DOHH2 (cell line): ENCODE data around the gene ERC2.

Experiments used
- H3F3A ChIP-seq: fragments of 200-600 bp; sonication (generic), shearing (Covaris generic); 2 replicates; pipeline ENCODE4 v1.6.0; 2016; ENCODE audit warnings: antibody characterized with exemption, mild to moderate bottlenecking; ENCODE audit not compliant: control insufficient read depth, insufficient read depth
- H3K27ac ChIP-seq: fragments of 200-600 bp; sonication (generic); 2 replicates; pipeline ENCODE4 v1.5.1; 2014; ENCODE audit warnings: low read depth, mild to moderate bottlenecking, low read length, moderate library complexity
- H3K27me3 ChIP-seq: fragments of 200-600 bp; sonication (generic); 2 replicates; pipeline ENCODE4 v1.6.1; 2014; ENCODE audit warnings: mild to moderate bottlenecking, low read length, mixed read lengths; ENCODE audit not compliant: control insufficient read depth
- H3K36me3 ChIP-seq: fragments of 200-600 bp; sonication (generic); 2 replicates; pipeline ENCODE4 v1.6.1; 2014; ENCODE audit warnings: mild to moderate bottlenecking, low read length, moderate library complexity, mixed read lengths; ENCODE audit not compliant: control insufficient read depth
- H3K4me1 ChIP-seq: fragments of 200-600 bp; sonication (generic); 2 replicates; pipeline ENCODE4 v1.6.1; 2014; ENCODE audit warnings: mild to moderate bottlenecking, low read length, mixed read lengths; ENCODE audit not compliant: control insufficient read depth
- H3K4me2 ChIP-seq: fragments of 200-600 bp; sonication (generic); 2 replicates; pipeline ENCODE4 v1.6.0; 2014; ENCODE audit warnings: mild to moderate bottlenecking, low read length, moderate library complexity
- H3K4me3 ChIP-seq: fragments of 200-600 bp; sonication (generic); 2 replicates; pipeline ENCODE4 v1.5.1; 2014; ENCODE audit warnings: mild to moderate bottlenecking, low read length, mixed read lengths
- H3K79me2 ChIP-seq: fragments of 200-600 bp; sonication (generic); 2 replicates; pipeline ENCODE4 v1.6.1; 2014; ENCODE audit warnings: mild to moderate bottlenecking, low read length, mixed read lengths; ENCODE audit not compliant: control insufficient read depth
- H3K9me2 ChIP-seq: fragments of 200-600 bp; sonication (generic); replicated peaks from 2 replicates; pipeline ENCODE4 v1.6.1; 2014; ENCODE audit warnings: mild to moderate bottlenecking, low read length, mixed read lengths; ENCODE audit not compliant: control insufficient read depth
- H3K9me3 ChIP-seq: fragments of 200-600 bp; sonication (generic); 2 replicates; pipeline ENCODE4 v1.6.1; 2014; ENCODE audit warnings: antibody characterized with exemption, low read length, mixed read lengths; ENCODE audit not compliant: control insufficient read depth, insufficient read depth
- H4K20me1 ChIP-seq: fragments of 200-600 bp; sonication (generic); 2 replicates; pipeline ENCODE4 v1.6.0; 2014; ENCODE audit warnings: low read depth, mild to moderate bottlenecking, antibody characterized with exemption, low read length, moderate library complexity; ENCODE audit not compliant: control insufficient read depth, insufficient read depth
- EZH2phosphoT487 ChIP-seq: fragments of 200-600 bp; sonication (generic); IDR thresholded peaks from 2 replicates; pipeline ENCODE4 v1.6.1; 2017; ENCODE audit warnings: borderline replicate concordance, mild to moderate bottlenecking, antibody characterized with exemption, low read length, moderate library complexity, mixed read lengths
- TF ChIP-seq, protein P1 (sequence below): fragments of 200-600 bp; sonication (generic); IDR thresholded peaks from one replicate; pipeline ENCODE4 v1.5.1; 2014; ENCODE audit warnings: antibody characterized with exemption, mild to moderate bottlenecking, low read depth, low read length; ENCODE audit not compliant: poor library complexity, severe bottlenecking

The ERC2 gene

DNA sequence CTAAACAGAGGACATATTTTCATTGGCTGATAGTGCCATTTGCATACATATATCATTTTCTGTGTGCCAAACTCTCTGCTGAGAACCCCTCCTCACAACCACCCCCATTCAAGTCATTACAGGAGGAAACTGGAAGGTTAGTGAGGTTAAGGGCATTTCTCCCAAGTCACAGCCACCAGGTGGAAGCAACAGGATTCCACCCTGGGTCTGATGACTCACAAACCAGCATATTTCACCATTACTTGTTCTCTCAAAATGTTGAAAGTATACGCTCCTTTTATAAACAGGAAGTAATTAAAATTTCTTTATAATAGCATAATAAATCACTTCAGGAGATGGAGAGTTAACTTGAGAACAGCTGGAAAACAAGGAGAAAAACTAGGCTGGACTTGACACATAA is 582.5 kb downstream of the ERC2 start:
- Histone ChIP-seq H3K9me3 (no peaks in the 10 kb centered on the region), H3K4me2 (no peak overlapping the region), H3K79me2 (no peaks in the 10 kb centered on the region), H3K4me3 (no peak overlapping the region), H3F3A (no peaks in the 10 kb centered on the region), H3K27ac (no peak overlapping the region), H3K9me2 (no peaks in the 10 kb centered on the region), H3K36me3 (no peaks in the 10 kb centered on the region), H3K27me3 (no peaks in the 10 kb centered on the region), H3K4me1 (no peaks in the 10 kb centered on the region), H4K20me1 (no peaks in the 10 kb centered on the region)
- no peak for TF ChIP-seq EZH2phosphoT487
- TF ChIP-seq, protein P1, sequence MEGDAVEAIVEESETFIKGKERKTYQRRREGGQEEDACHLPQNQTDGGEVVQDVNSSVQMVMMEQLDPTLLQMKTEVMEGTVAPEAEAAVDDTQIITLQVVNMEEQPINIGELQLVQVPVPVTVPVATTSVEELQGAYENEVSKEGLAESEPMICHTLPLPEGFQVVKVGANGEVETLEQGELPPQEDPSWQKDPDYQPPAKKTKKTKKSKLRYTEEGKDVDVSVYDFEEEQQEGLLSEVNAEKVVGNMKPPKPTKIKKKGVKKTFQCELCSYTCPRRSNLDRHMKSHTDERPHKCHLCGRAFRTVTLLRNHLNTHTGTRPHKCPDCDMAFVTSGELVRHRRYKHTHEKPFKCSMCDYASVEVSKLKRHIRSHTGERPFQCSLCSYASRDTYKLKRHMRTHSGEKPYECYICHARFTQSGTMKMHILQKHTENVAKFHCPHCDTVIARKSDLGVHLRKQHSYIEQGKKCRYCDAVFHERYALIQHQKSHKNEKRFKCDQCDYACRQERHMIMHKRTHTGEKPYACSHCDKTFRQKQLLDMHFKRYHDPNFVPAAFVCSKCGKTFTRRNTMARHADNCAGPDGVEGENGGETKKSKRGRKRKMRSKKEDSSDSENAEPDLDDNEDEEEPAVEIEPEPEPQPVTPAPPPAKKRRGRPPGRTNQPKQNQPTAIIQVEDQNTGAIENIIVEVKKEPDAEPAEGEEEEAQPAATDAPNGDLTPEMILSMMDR, result no peak

DNA sequence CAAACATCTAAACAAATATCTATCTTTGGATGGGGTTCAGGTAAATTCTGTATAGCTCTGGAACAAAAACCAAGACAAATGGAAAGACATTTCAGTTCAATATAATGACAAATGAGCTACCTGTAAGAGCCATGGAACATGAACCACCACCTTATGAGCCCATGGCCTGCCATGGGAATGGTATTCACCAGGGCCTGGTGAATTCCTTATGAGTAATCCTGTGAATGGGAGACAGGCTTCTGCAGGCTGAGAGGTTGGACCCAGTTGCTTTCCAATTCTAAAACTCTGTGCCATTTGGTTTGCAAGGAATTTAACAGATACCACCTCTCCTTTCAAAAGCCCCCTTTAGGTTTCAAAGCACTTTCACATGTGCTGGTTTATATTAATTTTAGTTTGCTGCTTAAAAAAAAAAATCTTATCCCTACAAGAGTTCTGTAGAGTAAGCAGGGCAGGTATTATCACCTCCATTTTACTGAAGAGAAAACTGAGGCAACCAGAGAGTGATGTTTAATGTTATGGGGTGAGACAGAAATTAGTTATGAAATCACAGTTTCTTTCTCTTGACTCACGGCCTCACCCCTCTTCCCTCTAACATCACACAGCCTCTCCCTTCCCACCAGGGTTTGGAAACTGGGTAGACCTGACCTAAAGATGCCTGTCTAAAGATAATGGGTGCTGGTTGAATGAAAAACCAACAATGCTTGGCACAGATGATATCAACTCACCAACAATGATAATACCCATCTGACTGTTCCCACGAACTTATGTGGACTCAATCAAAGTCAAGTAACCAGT is 583.6 kb downstream of the ERC2 start:
- H3F3A ChIP-seq, result no peaks in the 10 kb centered on the region
- H3K27me3 ChIP-seq, result no peaks in the 10 kb centered on the region
- H3K4me3 ChIP-seq, result no peak overlapping the region
- H3K4me1 ChIP-seq, result no peaks in the 10 kb centered on the region
- H3K79me2 ChIP-seq, result no peaks in the 10 kb centered on the region
- H3K4me2 ChIP-seq, result no peak overlapping the region
- no peaks in the 10 kb centered on the region for H4K20me1 ChIP-seq
- no peak overlapping the region for H3K27ac ChIP-seq
- H3K9me2 ChIP-seq, result no peaks in the 10 kb centered on the region
- no peaks in the 10 kb centered on the region for H3K9me3 ChIP-seq
- no peak for TF ChIP-seq EZH2phosphoT487
- TF ChIP-seq, protein P1, result no peak
- H3K36me3 ChIP-seq, result no peaks in the 10 kb centered on the region

DNA sequence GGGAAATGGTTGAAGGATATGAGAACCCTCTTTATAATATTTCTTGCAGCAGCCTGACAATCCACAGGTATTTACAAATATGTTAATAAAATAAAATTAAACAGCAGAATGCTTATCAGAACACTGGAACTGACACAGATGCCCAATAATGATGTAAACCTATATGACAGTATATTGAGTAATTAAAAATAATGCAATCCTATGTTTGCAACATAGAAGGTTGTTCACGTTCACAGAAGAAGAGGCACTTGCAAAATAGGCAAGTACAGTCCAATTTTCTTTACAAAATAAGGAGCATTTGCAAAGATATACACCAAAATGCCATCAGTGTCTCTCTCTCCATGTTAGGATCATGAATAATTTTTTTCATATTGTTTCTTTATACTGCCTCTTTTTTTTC is 584.2 kb downstream of the ERC2 start:
- Histone ChIP-seq H3K27me3 (no peaks in the 10 kb centered on the region), H3F3A (no peaks in the 10 kb centered on the region), H3K9me2 (no peaks in the 10 kb centered on the region), H4K20me1 (no peaks in the 10 kb centered on the region), H3K4me1 (no peaks in the 10 kb centered on the region), H3K79me2 (no peaks in the 10 kb centered on the region), H3K4me3 (no peak overlapping the region), H3K4me2 (no peak overlapping the region), H3K9me3 (no peaks in the 10 kb centered on the region), H3K27ac (no peak overlapping the region), H3K36me3 (no peaks in the 10 kb centered on the region)
- TF ChIP-seq, protein P1, result no peak
- TF ChIP-seq EZH2phosphoT487, result no peak
